ENCODE measurements around the gene PRKCD. TPM values are rescaled to one million over a fixed set of nuclear protein-coding genes. Genes with fewer than 3 reads are reported as not detected.

The PRKCD gene
- total and polyA plus RNA-seq, 2 of the 4 experiments (the other 2 are of a cell fraction) = 4.3 to 19.0 TPM

DNA sequence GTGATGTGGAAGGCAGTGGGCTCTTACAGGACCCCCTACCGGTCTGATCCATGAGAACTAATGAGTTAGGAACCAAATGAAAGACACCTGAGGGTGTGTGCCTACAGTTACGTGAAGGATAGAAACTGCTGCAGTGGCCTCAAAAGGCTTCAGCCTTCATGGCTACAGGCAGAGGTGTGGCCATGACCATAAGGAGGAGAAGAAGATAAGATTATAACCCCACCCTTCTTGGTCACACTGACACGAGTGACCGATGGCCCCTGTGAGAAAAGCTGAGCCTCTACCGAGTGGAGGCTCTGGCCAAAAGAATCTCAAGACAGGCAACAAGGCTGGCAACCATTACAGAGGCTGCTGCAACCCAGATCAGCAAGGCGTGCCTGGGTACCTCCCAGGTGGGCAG, 37.1 kb upstream of the PRKCD start:
- Histone ChIP-seq H3K4me3 (ENCODE audit: insufficient read depth, low read depth, low read length) (no peak overlapping the region), H4K20me1 (ENCODE audit: insufficient read depth, low read length) (no peaks in the 10 kb centered on the region), H3K4me1 (ENCODE audit: control insufficient read depth, insufficient read depth, low read length) (no peaks in the 10 kb centered on the region), H3K9me1 (ENCODE audit: insufficient read depth, low read length) (no peaks in the 10 kb centered on the region), H3K18ac (ENCODE audit: low read depth, low read length) (no peak overlapping the region), H3K79me1 (ENCODE audit: low read depth in 1 of 2, low read length in 2 of 2) (peaks cover 7 to 13% of the 10 kb centered on the region in 2 experiments; a peak in 2 of 4 replicates), H4K8ac (ENCODE audit: low read depth in 2 of 2, low read length in 2 of 2) (no peak overlapping the region), H3K14ac (replicated peaks; ENCODE audit: low read depth, low read length) (no peak overlapping the region), H3K9me3 (ENCODE audit: control insufficient read depth, insufficient read depth, low read length) (no peaks in the 10 kb centered on the region), H3K27me3 (ENCODE audit: control insufficient read depth, insufficient read depth, low read length) (no peaks in the 10 kb centered on the region), H2AK9ac (replicated peaks; ENCODE audit: low read depth, low read length, poor library complexity) (no peak overlapping the region), H2BK15ac (ENCODE audit: low read depth, low read length) (no peak overlapping the region), H3K23ac (ENCODE audit: low read depth, low read length) (no peak overlapping the region), H3K56ac (ENCODE audit: extremely low read depth, insufficient read depth, low read length) (no peak overlapping the region), H4K5ac (ENCODE audit: low read depth, low read length) (no peak overlapping the region), H2AK5ac (ENCODE audit: low read depth, low read length) (no peak overlapping the region), H2BK5ac (ENCODE audit: low read depth, low read length, poor library complexity, severe bottlenecking) (no peak overlapping the region), H3K9ac (ENCODE audit: low read depth, low read length) (no peak overlapping the region), H3K4me2 (ENCODE audit: low read depth, low read length) (no peak overlapping the region), H3K36me3 (ENCODE audit: control insufficient read depth, insufficient read depth, low read length) (peaks cover 42% of the 10 kb centered on the region), H3K4ac (ENCODE audit: low read depth, low read length) (no peak overlapping the region), H2BK120ac (ENCODE audit: low read depth, low read length) (no peak overlapping the region), H3K27ac (ENCODE audit: insufficient read depth, low read length) (no peak overlapping the region), H2BK20ac (ENCODE audit: low read depth, low read length) (no peak overlapping the region), H4K91ac (ENCODE audit: insufficient read depth, low read depth, low read length) (no peak overlapping the region), H2AFZ (replicated peaks; ENCODE audit: low read length, poor library complexity) (no peak overlapping the region)
- in situ Hi-C loops (cut with MboI; ENCODE audit: low sequenced_read_pairs) = loop anchor here (25.0 kb wide), 1 partner anchor 588 kb away; no protein-coding TSS in a partner anchor
- TF ChIP-seq, protein P1, sequence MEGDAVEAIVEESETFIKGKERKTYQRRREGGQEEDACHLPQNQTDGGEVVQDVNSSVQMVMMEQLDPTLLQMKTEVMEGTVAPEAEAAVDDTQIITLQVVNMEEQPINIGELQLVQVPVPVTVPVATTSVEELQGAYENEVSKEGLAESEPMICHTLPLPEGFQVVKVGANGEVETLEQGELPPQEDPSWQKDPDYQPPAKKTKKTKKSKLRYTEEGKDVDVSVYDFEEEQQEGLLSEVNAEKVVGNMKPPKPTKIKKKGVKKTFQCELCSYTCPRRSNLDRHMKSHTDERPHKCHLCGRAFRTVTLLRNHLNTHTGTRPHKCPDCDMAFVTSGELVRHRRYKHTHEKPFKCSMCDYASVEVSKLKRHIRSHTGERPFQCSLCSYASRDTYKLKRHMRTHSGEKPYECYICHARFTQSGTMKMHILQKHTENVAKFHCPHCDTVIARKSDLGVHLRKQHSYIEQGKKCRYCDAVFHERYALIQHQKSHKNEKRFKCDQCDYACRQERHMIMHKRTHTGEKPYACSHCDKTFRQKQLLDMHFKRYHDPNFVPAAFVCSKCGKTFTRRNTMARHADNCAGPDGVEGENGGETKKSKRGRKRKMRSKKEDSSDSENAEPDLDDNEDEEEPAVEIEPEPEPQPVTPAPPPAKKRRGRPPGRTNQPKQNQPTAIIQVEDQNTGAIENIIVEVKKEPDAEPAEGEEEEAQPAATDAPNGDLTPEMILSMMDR (conservative IDR thresholded peaks at IDR 0.05; ENCODE audit: low read depth, low read length) = no peak
- TF ChIP-seq RCOR1 (IDR thresholded peaks at IDR 0.05; ENCODE audit: insufficient replicate concordance, low read length) (no peak), MAZ (IDR thresholded peaks at IDR 0.05; ENCODE audit: borderline replicate concordance, low read depth, low read length) (no peak), ELK1 (IDR thresholded peaks at IDR 0.05; ENCODE audit: borderline replicate concordance, low read depth, low read length) (no peak), MXI1 (IDR thresholded peaks at IDR 0.05; ENCODE audit: borderline replicate concordance, low read depth, low read length) (no peak)
- 100% methylated on average over 2 of the region's 6 CpGs; no CpG with 5 or more reads in 1 of the 2 experiments for WGBS, 2 experiments (ENCODE audit: extremely low coverage in 2 of 2, insufficient read length in 1 of 2)
- intact Hi-C loops (cut with micrococcal nuclease) = no loop called here
- dilution Hi-C loops (cut with HindIII; ENCODE audit: low sequenced_read_pairs, unreplicated experiment) = no loop called here
- BruUV-seq (replicated peaks) = no TSS peak
- CTCF ChIA-PET = no interaction called here
- POLR2A ChIA-PET (ENCODE audit: unreplicated experiment) = no interaction called here
- DNase-seq (no peak), ATAC-seq (ENCODE audit: low read depth) (no peak)

Measured in IMR-90 (cell line).